ENCODE measurements around the gene BMPR1A.

DNA sequence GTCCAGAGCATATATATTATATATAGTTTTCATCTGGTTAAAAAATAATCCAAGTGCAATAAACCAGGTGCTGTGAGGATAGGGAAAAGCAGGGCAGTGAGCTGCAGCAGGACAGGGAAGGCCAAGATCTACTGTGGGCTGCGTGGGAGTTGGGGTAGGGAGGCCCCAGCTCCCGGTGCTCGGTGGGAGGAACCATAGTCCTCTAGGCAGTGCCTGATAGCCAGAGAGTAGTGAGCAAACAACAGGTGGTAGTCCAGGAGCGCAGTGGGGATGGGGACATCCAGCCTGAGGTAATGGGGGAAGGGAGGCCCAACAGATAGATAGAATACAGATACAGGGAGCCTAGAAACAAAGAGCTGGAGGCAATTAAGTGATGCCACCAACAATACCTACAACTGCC lies 4.1 kb upstream of the BMPR1A start:
- TF ChIP-seq, protein P1, sequence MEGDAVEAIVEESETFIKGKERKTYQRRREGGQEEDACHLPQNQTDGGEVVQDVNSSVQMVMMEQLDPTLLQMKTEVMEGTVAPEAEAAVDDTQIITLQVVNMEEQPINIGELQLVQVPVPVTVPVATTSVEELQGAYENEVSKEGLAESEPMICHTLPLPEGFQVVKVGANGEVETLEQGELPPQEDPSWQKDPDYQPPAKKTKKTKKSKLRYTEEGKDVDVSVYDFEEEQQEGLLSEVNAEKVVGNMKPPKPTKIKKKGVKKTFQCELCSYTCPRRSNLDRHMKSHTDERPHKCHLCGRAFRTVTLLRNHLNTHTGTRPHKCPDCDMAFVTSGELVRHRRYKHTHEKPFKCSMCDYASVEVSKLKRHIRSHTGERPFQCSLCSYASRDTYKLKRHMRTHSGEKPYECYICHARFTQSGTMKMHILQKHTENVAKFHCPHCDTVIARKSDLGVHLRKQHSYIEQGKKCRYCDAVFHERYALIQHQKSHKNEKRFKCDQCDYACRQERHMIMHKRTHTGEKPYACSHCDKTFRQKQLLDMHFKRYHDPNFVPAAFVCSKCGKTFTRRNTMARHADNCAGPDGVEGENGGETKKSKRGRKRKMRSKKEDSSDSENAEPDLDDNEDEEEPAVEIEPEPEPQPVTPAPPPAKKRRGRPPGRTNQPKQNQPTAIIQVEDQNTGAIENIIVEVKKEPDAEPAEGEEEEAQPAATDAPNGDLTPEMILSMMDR (IDR thresholded peaks at IDR 0.05 in 2 of 3, conservative IDR thresholded peaks at IDR 0.05 in 1 of 3; ENCODE audit: control insufficient read depth in 2 of 3, extremely low read depth in 1 of 3, insufficient read depth in 1 of 3, low read depth in 3 of 3, low read length in 3 of 3): no peak
- TF ChIP-seq NR2C2 (IDR thresholded peaks at IDR 0.05; ENCODE audit: borderline replicate concordance, control insufficient read depth, insufficient read length, low read depth): no peak
- no peak for TF ChIP-seq POLR2A (IDR thresholded peaks at IDR 0.05; ENCODE audit: low read depth, low read length)
- TF ChIP-seq MTA2 (IDR thresholded peaks at IDR 0.05; ENCODE audit: low read depth): no peak
- TF ChIP-seq NFYA (IDR thresholded peaks at IDR 0.05; ENCODE audit: borderline replicate concordance, low read depth, low read length): no peak
- no peak for TF ChIP-seq CEBPB (IDR thresholded peaks at IDR 0.05; ENCODE audit: borderline replicate concordance in 1 of 2, low read depth in 2 of 2, low read length in 2 of 2)
- TF ChIP-seq GABPA (IDR thresholded peaks at IDR 0.05; ENCODE audit: low read depth): no peak
- no peak for TF ChIP-seq EP300 (IDR thresholded peaks at IDR 0.05; ENCODE audit: borderline replicate concordance in 1 of 2, control insufficient read depth in 1 of 2, low read depth in 2 of 2, low read length in 2 of 2)
- no peak for TF ChIP-seq TAF1 (IDR thresholded peaks at IDR 0.05; ENCODE audit: borderline replicate concordance, low read depth, low read length)
- TF ChIP-seq TARDBP (IDR thresholded peaks at IDR 0.05; ENCODE audit: borderline replicate concordance): no peak
- no peak for TF ChIP-seq NBN (IDR thresholded peaks at IDR 0.05)
- TF ChIP-seq JUND (IDR thresholded peaks at IDR 0.05; ENCODE audit: low read depth, low read length): no peak
- TF ChIP-seq EZH2 (IDR thresholded peaks at IDR 0.05; ENCODE audit: borderline replicate concordance, control insufficient read depth, low read depth, low read length): no peak

Data from GM12878 (cell line).